KBM-7 (cell line): ENCODE results near the gene TGM4.
"Not testable (repeated sequence)": the region's sequence is repeated elsewhere in the genome, so short reads cannot be mapped to it uniquely, and the experiment has no call there.

Experiments
- DNase-seq: peaks from one replicate; pipeline ENCODE4 v3.0.0-alpha.2; 2015
- in situ Hi-C: fragments of 300-500 bp; cut with MboI; formaldehyde crosslinking; loops from 2 replicates; pipeline ENCODE4 v1.14.3; 2020; ENCODE audit warnings: low sequenced_read_pairs, low pct_unique_long_range_greater_than_20kb, mixed read lengths

The TGM4 gene

DNA sequence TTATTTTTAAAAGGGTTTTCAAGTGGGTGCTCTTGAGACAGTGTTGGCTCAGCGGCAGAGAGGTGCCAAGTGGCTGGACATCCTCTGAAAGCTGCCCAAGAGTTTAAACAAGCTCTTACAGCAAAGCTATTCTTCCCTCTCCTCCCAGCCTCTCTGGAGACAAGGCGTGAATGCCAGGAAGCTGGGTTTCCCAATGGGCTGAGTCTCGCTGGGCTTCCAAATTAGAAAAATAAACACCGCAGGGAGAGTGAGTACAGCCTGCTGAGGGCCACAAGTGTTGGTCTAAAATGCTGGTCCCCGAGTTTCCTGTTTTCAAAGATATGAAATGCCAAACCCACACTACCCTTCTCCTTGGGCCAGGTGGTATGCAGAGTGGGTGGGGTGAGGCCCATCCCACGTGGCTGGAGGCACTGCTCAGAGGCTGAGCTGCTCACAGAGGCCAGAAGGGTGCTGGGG is 65.2 kb downstream of the TGM4 start:
- no peak for DNase-seq
- in situ Hi-C loops, result no loop called here

DNA sequence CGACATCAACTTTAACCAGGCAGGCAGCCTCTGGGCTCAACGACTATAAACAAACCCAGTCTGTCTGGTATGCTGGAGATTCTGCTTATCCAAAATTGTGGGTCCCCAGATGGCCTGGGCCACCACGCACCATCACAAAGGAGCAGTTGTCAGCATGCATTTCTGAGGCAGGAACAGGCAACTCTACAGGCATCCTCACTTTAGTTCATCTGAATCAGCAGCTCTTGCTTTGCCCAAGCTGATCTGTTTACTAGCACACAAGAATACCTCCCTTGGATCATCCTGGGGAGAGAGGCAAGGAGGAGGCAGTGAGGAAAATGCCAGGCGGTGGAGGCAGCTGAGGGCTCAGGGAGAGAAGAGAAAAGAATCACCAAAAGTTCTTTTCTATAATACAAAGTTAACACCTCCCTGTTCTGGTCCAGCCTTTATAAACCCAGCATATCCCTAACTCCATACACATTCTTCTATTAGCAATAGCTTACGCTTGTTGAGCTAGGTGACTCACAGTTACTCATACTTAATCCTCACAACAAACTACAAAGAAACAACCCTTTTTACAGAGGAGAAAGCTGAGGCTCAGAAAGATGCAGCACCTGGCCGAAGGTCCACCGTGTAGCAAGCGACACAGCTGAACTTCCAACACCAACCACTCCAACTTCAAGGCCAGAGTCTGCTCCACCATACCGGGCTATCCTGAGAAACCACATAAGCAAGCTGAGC is 68.0 kb downstream of the TGM4 start:
- in situ Hi-C loops, result no loop called here
- DNase-seq, result no peak

DNA sequence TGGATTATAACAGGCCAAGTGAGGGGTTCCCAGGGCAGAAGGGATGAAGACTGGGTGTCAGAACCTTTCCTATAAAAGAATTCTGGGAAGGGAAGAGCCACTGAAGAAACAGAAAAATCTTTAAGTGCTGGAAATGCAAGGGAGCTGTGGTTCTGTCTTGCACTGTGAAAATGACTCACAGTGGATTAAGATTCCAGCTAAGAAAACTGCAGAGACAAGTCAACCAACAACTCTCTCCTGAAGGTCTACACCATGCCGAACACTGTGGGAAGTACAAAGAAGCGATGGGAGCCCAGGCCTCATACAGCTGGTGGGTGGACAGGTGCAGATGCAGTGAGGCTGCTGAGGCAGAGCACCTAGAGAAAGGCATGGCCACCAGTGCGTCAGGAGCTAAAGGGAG is 73.8 kb downstream of the TGM4 start:
- in situ Hi-C loops, result no loop called here
- DNase-seq, result no peak

DNA sequence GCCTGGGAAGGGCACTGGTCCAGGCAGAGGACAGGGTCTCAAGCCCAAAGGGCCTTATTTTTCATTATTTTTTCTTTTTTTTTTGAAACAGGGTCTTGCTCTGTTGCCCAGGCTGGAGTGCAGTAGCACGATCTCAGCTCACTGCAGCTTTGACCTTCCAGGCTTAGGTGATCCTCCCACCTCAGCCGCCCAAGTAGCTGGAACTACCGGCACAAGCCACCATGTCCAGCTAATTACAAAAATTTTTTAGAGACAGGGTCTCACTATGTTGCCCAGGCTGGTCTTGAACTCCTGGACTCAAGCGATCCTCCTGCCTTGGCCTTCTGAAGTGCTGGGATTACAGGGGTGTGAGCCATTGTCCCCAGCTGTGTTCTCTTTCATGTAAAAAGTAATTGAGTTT is 75.4 kb downstream of the TGM4 start:
- in situ Hi-C loops, DNase-seq: not testable (repeated sequence)

DNA sequence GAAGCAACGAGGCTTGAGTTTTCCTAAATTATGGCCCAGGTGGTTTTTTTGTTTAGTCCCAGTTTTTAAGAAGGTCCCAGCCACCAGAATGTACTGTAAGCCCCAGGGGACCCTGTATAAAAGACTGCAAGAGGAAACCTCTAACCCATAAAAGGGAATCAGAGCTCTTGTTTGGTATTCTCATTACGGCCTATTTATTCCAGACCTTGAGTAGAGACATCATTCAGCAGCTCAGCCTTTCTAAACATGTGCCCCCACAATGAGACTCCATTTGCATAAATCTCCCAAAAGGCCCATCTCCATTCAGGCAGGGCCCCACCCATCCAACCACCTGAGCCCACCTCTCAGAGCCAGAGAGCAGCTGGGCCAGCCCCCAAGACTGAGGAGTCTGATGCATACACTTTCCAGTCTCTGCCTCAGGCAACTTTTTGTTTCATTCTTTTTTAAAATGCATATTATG is 75.9 kb downstream of the TGM4 start:
- in situ Hi-C loops, result no loop called here
- no peak for DNase-seq

DNA sequence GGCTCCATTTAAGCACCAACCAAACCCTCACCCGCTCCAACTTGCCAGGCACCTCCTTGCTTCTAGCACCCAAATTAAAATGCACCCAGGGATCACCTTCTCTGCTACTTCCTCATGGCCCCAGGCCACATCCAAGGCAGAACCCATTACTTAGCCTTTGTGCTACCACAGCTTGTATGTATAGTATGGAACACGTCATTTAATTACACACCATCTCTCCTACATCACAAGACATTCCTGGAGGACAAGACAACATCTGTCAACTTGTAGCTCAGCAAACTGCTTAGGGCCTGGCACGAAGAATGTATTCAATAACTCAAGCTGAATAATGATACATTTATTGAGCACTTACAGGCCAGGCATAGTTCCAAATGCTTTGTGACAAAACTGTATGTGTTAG is 78.3 kb downstream of the TGM4 start:
- in situ Hi-C loops, result no loop called here
- DNase-seq, result no peak

DNA sequence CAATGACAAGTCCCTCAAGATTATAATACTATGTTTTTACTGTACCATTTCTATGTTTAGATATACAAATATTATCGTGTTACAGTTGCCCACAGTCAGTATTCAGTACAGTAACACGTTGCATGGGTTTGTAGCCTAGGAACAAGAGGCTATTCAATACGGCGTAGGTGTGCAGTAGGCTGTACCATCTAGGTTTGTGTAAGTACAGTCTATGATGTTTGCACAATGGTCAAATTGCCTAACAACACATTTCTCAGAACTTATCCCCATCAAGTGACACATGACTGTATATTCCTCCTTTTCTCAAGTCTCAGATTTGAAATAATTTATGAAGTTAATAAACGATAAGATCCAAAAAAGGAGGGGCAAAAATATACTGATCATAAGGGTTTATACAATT is 79.9 kb downstream of the TGM4 start:
- in situ Hi-C loops, result no loop called here
- DNase-seq, result no peak

DNA sequence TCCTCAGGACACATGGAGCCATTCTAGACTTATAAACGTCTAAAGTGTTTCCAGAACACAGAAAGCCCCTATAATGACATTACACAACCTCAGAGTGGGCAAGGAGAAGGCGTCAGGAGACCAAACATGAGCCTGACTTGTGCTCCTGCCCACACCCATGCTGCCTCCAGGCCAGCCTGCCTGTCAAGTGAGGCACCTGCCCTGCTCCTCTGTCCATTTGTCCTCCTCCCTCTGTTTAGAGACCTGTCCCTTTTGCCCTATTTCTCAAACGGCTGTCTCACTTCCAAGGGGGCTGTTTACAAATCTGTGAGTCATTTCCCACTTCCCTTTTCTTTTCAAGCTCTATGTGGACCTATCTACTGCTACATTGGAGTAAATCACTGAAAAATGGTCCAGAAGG is 80.6 kb downstream of the TGM4 start:
- DNase-seq, result peak; percentile 55
- in situ Hi-C loops, result no loop called here

DNA sequence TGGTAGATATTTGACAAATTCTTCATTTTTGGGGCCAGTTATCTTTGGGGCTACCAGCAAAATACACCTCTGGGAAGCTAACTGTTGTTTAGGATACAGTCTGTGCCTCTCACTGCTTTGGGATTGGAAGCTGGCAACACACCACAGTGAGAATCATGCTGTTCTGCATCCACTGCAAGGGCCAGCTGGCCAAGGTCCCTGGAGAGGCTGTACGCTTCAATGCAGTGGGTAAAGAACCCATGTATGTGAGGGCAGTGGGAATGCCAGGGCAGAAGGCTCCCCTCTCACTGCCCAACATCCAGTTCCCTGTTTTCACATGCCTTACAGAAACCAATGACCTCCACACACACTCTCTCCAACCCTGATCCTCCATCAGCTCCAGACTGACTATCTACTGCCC is 81.5 kb downstream of the TGM4 start:
- in situ Hi-C loops, result no loop called here
- DNase-seq, result no peak

DNA sequence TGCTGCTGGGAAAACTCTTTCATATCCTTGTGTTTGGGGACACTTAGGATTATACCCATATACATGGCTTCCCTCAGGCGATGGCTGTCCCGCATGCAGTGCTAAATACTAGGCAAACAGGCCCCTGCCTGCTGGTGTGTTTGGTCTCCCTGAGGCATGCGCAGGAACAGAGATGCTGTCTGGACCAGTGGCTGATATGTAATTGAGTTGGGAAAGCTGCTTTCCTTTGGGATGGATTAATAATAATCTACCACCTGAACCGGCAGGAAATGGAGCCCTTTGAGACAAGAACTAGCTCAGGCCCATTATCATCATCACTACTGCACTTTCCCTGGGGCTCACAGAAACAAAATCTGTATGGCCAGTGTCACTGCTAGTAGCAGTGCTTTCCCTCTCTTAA is 83.6 kb downstream of the TGM4 start:
- no peak for DNase-seq
- in situ Hi-C loops, result no loop called here

DNA sequence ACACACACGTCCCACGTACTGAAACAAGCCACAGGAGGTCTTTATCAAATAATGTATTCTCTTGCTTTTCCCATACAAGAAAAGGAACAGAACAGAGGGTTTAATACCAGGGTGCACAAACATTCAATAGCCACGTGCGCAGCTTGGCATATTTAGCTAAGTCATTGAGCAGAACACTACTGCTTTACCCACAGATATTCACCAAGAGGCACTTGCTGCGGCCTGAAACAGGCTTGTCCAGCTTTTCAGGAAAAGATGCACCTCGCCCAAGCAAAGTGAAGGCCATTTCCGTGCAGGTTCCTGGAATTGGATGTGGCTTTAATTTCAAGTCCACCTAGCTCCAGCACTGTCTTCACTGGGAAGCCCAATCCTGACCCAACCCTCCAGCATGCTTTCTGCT is 84.0 kb downstream of the TGM4 start:
- in situ Hi-C loops, result no loop called here

DNA sequence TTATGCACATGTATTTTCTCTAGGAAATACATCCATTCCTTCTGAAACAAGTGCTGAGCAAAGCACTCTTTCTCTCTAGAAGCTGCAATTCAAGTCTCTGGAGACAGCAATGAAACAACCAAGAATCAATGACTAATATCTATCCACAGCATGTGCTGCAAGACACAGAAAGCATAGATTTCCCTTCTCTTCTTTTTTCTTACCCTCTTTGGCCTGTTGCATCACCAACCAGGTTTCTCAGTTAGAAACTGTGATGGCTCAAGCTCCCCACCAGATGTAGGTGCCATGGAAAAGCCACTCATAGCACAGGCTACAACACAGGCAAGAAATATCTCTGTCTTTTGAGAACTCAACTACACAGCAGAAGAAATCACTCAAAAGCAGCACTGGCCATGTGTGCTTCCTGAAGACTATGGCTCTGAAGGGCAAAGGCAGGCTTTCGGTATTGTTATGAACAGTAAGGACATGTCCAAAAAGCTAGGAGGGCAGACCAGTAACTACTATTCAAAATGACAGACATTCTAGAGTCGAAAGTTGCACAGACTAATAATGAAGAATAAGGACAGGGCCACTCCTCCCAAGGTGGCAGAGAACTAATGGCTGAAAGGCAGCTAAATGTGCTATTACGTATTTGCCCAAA is 86.1 kb downstream of the TGM4 start:
- DNase-seq, result no peak
- in situ Hi-C loops, result no loop called here

More for the DNA sequence above, 84.0 kb downstream of the TGM4 start:
- DNase-seq, result no peak

DNA sequence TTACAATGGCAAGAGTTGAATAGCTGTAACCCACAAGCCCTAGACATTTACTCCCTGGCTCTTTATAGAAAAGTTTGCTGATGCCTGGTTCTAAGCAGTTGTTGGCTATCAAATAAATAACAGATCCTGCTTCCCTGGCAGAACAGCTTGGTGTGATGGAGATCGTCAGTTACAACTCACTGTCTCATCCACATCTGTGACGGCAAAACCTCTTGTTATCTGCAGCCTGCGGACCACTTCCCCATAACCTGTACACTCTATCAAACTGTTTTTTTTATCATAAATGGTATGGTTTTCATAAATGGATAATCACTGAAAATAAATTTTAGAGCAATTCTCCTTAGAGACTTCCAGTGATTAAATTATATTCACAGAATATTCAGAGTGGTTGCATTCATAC is 87.5 kb downstream of the TGM4 start:
- in situ Hi-C loops, result no loop called here
- DNase-seq, result no peak

DNA sequence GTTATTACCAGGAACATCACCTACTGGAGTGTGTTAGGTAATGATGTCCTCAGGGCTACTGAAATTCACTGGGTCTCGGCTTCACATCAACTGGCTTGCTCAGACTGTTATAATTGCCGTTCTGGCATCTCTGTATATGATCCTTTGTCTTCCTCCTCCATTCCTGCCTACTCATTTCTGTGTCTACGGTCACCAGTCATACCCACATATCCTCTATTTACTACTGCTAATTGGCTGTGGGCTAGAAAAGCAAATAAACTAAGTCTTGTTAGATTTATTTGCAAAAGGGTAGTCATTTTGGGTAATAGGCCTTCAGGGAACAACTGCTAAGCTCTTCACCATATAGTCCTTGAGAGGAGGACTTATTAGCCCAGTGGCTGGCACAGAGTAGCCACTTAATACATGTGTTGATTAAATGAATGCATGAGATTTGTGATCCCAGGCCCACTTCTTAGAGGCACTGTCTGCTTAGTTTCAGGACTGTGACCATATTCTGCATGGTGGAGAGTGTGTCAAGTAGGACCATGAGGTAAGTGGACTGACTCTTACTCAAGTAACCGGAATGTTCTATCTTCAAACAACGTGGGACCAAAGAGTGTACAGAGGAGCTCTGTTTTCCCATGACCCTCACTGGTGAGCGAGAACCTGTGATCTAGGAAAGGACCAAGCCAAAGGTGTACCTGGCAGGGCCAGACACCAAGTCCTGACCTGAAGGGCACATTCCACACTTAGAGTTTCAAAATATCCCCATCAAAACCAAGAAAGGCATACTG is 88.4 kb downstream of the TGM4 start:
- DNase-seq, result no peak
- in situ Hi-C loops, result no loop called here

DNA sequence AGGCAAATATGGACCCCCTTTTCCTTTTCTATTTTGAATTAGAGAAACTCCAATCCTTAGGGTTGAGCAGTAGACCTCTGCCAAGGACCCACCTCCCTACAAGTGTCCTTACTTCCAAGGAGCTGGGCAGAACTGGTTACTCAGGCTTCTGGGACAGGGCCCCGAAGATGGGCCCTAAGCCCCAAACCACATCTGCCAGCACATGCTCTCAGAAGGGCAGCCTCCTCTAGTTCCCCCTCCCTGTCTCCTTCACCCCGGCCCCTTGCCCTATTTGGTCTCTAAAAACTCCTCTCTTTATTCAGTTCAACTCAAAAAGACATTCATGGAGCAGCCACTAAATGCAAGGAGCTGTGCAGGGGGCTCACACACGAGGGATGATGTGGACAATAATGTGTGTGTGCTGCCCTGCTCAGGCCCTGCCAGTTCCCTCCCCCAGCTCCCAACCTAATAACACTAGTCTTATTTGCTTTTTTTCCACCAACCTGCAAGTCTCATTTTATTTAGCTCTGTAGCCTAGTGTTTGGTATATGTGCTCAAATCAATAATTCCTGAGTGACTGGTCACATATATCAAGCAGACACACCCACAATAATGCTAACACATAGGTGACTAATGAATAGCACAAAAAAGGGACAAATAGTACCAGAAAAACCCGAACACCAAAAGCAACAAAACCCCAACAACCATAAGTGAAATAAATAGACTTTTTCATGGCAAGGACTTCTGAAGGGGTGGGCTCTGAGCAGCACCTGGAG is 89.3 kb downstream of the TGM4 start:
- no peak for DNase-seq
- in situ Hi-C loops, result no loop called here
